ENCODE results near the gene OPTC.
"Not testable (repeated sequence)": the region's sequence is repeated elsewhere in the genome, so short reads cannot be mapped to it uniquely, and the experiment has no call there.

The OPTC gene, protein sequence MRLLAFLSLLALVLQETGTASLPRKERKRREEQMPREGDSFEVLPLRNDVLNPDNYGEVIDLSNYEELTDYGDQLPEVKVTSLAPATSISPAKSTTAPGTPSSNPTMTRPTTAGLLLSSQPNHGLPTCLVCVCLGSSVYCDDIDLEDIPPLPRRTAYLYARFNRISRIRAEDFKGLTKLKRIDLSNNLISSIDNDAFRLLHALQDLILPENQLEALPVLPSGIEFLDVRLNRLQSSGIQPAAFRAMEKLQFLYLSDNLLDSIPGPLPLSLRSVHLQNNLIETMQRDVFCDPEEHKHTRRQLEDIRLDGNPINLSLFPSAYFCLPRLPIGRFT

DNA sequence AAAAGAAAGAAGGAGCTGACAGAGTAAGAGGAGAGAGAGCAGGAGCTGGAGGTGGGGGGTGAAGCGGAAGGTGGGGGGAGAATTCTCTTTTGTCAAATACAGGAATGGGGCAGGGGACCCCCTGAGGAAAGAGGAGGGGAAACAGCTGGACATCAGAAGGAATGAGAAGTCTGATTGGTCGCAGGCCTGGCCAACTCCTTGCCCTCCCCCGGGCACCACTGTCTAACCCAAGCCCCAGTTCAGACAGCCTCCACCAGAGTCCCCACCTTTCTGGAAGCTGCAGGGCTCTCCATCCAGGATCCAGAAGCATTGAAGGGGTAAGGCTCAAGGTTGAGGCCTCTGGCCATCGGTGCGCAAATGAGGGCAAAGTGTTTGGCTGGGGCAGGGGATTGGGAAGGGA is at the start of gene OPTC:
TSS of gene OPTC (plus strand) at position 253 of the 400 bp plus-strand sequence. CDS start 1,853 bp downstream, outside the sequence.
- DNase-seq (ENCODE audit: low read depth): no peak

DNA sequence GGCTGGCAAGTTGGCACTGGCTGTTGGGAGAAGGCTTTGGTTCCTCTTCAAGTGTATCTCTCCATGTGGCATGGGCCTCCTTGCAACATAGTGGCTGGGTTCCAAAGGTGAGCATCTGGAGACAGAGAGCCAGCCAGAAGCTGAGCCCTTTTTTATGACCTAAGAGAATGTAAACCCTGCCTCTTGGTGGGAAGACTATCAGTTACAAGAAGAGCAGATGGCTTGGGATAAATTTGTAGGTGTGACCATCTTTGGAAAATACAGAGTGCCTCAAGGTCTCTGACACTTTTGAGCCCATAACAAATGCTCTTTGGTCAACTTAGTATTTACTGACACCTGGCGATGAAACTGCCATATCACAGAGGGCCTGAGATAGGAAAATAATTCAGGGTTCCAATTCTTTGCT is 49.8 kb upstream of the OPTC start:
- DNase-seq (ENCODE audit: low read depth): no peak

DNA sequence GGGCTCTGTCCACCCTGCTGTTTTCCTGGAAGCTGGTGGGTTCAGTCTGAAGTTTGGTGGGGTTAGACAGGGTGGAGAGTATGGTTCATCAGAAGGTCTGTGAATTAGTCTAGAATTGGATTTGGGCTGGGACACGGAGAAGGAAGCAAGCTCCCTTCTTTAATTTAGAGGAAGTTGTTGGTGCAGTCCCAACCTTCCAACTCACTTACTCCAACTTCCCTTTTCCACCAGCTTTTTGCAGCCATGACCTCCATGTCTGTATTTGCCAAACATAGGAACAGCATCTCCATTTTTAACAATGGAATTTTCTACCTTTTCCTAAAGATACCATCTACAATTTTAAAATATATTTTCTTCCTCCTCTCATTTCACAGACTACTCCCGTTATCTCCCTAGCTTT is 46.8 kb upstream of the OPTC start:
- no peak for DNase-seq (ENCODE audit: low read depth)

DNA sequence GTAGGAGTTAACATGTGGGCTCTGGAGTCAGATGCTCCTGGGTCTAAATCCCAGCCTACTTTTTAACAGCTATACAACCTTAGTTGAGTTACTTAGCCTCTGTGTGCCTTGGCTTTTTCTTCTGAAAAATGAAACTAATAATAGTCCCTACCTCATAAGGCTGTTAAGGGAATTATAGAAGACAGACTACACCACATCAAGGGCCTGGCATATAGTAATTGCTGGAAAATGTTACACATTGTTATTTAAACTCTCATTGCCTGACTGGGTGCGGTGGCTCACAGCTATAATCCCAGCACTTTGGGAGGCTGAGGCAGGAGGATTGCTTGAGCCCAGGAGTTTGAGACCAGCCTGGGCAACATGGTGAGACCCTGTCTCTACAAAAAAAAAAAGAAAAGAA is 46.4 kb upstream of the OPTC start:
- DNase-seq (ENCODE audit: low read depth): not testable (repeated sequence)

DNA sequence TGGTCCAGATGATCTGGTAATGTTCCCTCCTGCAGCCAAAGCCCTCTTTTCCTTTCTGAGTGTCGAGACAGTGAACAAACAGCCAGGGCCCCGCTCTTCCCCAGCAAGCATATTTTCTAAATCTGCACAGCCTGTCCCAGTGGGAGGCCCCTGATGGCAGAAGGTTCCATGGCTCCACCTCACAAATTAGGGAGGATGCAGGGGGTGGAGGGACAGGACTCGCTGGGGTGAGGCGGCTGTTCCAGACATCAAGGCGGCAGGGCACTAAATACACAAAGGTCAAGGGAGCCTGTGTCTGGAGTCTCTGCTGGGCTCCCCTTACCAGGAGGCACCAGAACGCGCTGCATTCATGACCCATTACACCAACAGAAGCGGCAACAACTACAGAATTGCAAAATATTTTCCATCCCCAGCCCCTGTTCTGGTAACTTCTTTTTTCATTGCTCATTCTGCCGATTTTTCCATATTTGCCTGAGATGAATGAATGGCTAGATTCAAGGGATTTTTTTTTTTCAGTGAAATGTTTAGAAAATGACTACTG is 45.4 kb upstream of the OPTC start:
- DNase-seq (ENCODE audit: low read depth): no peak

DNA sequence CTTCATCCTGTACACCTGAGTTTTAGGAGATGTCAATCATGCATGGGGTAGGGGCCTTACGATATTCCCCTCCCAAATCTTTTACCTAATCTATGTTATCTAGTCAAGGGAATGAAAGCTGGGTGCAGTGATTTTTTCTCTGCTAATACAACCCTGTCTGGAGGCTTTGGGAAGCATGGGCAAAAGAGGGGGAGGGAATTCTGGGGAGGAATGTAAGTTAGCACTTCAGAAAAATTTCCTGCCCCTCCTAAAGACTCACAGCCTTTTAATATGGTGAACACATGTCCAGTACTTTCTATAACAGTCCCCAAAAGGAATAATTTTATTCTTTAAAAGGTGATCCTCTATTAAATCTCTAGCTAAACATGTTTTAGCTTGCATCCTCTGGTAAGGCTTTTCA is 44.0 kb upstream of the OPTC start:
- DNase-seq (ENCODE audit: low read depth): no peak

DNA sequence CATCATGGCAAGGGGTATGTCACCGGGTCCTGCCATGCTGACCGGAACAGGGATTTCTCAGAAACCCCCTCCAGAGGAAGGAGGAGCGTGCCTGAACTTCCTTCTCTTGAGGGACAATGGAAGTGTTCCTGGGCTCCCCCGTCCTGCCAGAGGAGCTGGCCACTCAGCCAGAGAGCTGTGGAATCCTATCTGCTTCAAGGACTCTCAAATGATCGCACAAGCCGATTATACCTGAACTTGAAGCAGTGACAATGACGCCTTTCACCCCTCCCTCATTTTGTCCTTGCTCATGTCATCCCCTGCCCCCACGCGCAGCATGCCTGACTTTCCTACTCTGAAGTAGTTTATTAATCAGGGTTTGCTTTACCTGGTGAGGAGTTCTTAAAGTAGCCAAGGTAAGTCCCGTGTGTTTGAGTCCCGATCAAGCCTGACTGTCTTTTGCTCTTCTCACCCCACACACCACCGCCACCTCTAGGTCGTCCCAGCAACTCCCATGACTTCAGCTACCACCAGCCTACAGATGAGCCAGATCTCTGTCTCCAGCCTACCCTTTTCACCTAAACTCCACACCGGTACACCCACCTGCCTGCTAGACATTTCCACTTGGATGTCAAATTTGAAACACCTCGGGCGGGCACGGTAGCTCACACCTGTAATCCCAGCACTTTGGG is 43.3 kb upstream of the OPTC start:
- no peak for DNase-seq (ENCODE audit: low read depth)

DNA sequence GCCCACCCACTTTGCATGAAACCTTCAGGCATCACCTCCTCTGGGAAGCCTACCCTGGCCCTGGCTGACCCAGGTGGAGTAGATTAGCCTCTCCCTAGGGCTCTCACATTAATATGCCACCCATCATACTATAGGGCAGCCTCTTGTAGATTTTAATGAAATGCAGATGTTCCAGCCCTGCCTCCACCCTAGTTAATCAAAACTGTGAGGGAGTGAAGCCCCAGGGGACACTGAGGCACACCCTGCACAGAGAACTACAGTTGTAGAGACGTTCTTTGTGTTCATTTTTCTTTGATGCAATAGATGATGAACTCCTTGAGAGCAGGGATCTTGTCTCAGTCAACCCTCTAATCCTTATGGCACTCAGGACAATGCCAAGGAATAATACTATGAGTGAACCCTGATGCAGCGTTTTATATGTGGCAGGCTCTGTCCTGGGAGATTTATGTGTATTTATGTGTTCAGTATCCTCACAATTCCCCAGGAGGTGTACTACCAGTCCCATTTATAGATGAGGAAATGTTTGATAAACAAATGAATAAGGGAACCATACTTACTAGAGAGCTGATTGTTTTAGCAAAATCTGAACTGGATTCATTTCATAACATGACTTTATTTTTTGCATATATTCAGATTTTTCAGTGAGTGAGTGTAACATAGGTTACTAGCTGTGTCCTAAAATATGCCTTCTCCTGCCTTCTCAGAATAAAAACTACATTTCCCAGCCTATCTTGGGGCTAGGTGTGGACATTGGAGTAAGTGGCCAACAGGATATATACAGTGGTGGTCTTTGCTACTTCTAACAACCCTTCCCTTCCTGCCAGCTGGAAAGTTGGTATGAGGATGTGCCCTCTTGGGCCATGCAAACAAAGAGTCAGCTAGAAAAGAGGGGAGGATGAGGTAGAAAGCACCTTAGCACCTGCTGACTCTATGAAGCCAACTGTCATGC is 41.8 kb upstream of the OPTC start:
- DNase-seq (ENCODE audit: low read depth): no peak

DNA sequence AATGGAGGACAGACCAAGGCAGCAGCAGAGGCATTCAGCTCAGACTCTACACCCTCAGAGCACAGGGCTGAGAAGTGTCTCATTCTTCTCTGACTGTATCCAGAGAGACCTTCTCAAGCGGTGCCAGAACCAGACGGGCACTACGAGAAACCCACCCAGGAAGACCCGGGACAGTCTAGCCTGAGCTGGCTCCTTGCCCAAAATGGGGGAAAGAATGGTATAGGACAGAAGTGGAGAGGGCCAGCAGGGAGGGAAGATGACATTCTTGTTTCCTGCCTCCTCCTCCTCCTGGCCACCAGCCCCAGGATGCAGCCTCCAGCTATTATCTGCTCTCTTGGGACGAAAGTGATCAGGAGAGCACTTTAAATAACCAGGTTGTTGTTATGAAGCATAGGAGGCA is 40.9 kb upstream of the OPTC start:
- no peak for DNase-seq (ENCODE audit: low read depth)

DNA sequence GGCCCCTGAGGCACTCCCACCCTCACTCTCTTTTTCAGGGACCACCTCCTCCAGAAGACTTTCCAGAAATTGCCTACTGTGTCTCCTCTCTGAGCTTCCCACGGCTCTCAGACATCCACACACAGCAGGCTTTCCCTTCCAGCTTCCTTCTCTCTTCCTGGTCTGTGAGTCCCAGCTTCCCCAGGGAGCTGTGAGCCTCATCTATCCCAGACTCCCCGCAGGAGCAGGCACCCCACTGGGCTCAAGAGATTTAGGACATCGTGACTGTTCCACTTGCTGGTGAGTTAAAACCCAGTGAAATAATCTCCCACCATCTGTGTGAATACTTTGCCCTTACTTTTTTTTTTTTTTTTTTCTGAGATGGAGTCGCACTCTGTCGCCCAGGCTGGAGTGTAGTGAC is 40.3 kb upstream of the OPTC start:
- DNase-seq (ENCODE audit: low read depth): no peak

DNA sequence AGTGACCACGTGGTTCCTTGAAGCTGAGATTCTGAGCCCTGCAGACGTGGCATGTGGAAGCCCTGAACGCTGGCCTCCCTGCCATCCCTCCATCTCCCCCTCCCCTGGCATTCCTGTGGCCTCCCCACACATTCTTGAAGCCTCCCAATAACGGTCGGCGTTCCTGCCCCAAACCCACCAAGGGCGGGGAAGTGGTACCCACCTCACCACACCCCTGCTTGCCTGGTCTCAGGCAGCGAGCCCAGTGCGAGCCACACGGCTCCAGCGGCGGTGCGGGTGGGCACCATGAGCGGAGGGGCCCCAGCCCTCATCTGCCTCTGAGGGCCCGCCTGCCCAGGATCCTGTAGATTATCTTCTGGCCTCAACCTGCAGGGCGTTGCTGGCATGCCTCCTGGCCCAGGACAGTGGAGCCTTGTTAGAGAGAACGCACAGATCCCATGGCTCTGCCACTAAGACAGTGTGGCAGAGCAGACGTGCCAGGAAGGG is 38.9 kb upstream of the OPTC start:
- DNase-seq (ENCODE audit: low read depth): no peak

DNA sequence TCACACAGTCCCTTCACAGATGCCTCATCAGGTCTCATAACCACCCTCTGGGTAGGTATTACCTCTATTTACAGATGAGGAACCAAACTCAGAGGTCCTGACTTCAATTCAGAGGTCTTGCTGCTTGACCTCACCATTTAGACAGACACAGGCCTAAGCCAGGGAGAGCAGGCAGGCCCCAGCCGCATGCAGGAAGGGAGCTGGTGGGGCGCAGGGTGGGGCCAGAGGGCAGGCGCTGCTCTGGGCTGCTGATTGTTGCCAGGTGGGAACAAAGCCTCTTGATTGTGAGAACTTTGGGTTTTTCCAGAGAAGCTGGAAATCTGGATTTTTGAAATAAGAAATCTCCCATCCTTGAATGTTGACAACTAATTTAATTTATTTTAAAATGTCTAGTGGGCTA is 38.2 kb upstream of the OPTC start:
- no peak for DNase-seq (ENCODE audit: low read depth)

DNA sequence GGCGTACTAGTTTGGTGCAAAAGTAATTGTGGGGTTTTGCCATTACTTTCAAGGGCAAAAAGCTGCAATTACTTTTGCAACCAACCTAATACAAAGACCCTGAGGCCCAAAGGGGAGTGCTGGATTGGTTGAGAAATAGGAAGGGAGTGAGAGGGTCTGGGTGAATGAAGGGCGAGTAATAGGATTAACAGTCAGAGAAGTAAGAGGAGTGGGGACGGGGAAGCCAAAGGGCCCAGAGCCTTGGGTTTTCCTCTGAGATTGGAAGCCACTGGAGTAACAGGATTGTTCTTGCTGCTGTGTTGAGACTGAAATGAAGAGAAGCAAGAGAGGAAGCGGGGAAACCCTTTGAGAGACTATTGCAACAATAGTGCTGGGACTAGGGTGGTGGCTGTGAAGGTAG is 37.4 kb upstream of the OPTC start:
- no peak for DNase-seq (ENCODE audit: low read depth)

DNA sequence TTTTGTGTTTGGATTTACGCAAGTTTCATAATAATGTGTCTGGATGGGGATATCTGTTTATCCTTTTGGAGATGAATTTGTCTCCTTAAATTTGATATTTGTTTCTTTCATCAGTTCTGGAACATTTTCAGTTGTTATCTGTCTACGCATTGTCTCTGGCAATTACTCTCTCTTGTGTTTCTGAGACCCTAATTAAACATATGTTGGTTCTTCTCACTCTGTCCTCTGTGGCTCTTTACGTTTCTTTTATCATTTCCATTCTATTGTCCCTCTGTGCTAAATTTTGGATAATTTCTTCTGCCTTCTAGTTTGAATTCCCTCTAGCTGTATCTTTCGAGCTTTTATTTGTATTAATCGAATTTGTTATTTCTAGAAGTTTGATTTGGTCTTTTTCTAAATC is 35.9 kb upstream of the OPTC start:
- no peak for DNase-seq (ENCODE audit: low read depth)

DNA sequence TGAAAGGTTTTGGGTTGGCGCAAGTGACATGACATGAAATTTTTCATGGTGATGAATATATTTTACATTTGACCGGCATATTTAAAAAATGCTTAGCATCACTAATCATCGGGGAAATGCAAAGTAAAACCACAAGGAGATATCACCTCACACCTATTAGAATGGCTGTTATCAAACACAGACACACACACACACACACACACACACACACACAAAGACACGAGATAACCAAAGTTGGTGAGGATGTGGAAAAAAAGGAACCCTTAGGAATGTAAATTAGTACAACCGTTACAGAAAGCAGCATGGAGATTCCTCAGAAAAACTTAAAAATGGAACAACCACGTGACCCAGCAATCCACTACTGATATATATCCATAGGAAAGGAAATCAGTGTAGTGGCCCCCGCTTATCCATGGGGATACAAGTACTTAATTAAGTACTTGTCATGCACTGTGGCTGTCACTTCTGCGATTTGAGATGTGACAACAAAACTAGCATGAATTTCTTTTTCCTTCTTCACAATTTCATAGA is 34.2 kb upstream of the OPTC start:
- no peak for DNase-seq (ENCODE audit: low read depth)

DNA sequence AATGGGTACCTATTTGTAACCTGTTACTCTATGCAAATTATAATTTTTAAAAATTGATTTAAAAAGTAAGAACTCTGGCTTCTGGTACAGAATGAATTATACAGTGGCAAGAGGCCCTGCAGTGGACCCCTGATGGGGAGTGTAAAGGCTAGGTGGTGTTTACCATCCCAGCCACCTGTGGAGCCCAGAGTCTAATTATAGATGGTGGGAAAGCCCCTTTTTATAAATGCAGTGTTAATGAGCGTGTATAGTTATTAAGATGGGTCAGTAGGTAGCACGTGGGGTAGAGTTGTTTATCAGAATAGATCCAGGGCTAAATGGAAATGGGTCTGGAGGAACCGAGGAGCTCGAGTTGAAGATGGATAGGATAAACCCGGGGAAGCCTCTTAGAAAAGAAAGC is 32.2 kb upstream of the OPTC start:
- no peak for DNase-seq (ENCODE audit: low read depth)

DNA sequence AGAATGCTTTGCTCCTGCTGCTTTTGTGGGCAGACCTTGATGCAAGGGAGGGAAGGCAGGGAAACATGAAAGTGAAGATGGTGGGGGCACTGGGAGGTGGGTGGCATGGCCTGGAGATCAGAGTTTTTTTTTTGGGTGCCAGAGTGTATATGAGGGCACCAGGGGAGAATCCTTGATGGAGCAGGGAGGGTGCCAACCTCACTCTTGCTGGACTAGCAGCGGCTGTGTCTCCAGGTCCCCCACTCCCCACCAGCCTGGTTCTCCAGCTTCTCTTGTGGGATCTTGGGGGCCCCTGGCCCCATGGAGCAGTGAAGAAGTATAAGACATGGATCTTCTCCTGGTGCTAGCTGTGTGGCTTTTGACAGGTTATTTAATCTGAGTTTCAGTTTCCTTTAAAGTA is 31.8 kb upstream of the OPTC start:
- no peak for DNase-seq (ENCODE audit: low read depth)

DNA sequence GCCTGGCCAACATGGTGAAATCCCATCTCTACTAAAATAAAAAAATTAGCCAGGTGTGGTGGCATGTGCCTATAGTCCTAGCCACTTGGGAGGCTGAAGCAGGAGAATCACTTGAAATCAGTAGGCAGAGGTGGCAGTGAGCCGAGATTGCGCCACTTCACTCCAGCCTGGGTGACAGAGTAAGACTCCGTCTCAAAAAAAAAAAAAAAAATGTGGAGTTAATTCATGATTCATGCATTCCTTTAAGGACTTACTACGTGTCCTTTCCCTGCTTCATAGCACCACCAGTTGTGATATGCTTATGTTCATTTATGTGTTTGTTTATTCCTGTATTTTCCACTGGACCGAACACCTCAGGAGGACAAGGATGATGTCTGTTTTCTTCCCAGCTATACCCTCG is 31.1 kb upstream of the OPTC start:
- DNase-seq (ENCODE audit: low read depth): no peak

DNA sequence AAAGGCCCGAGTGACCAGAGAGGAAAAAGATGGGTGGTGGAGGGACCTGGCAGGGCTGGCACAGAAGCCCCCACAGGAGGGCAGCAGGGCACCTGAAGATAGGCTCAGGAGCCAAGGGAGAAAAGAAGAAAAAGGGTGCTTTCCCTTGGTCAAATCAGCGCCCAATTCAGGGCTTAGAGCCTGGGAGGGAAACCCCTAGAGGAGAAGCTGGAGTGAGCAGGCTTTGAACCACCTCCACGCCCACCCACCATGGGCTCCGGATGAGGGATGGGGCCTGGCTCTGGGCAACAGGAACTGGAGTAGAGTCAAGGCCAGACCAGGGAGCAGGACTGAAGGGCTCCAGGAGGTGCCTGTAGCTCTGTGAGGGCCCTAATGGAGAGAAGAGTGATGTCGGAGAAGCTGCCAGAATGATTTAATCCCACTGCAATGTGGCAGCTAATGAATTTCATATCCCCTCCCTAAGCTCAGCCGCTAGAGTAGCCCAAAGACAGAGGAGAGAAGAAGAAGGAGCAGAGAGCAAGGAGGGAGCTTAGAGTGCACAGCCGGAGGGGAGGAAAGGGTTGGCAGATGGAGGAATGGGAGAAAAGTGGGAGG is 30.4 kb upstream of the OPTC start:
- DNase-seq (ENCODE audit: low read depth): no peak

DNA sequence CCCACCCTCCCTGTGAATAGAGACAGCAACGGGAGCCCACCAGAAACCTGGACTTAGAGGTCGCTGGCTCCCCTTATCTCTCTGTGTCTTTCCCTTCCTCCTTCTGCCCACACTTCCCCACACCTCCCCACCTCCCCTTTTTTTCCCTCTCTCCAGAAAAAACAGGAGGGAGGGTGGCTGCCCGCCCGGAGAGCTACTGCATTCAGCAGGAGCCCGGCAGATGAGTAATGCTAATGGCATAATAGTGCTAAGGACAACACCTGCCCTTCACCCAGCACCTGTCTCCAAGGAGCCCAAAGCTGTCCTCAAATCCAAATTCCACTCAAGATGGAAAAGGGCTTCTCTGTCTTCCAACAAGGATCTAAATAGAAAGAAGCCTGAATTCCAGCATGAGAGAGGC is 29.7 kb upstream of the OPTC start:
- no peak for DNase-seq (ENCODE audit: low read depth)

DNA sequence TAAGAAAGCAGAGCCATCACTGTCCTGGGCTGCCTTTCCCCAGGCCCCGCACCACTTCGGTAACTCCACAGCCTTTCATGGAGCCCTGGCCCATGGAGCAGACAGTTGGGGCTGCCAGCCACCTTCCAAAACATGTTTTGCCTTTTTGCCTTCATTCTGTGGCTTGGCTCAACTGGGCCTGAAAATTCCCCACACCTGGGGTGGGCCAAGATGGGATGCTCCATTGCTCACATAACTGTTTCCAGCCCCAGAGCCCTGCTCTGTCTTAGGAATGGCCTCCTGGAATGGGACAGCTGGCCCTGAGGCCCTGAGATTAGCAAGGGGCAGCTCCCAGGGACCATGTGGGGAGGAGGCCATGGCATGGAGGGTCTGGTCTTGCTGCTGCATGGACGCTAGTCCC is 29.2 kb upstream of the OPTC start:
- no peak for DNase-seq (ENCODE audit: low read depth)

Data from activated T-helper 1 cell treated with Interleukin-2 at 50 U/mL for 16 hours (primary cell).